H1 (cell line): ENCODE results near the gene GCM1. TPM values are rescaled to one million over a fixed set of nuclear protein-coding genes. Genes with fewer than 3 reads are reported as not detected.

Source experiments
- CBX5 ChIP-seq: fragments of 300-800, 300-1000 bp; sonication (generic); IDR thresholded peaks from 2 replicates; pipeline ENCODE4 v1.7.1; 2016; ENCODE audit warnings: antibody characterized with exemption, low read length, low read depth
- EGR1 ChIP-seq: IDR thresholded peaks from 2 replicates; pipeline ENCODE4 v1.6.1; 2011; ENCODE audit warnings: low read depth, low read length, borderline replicate concordance
- EP300 ChIP-seq, 2 experiments: IDR thresholded peaks; 1 replicate in 1 of 2; 2 replicates in 1 of 2; pipeline ENCODE4 v1.6.1; 2011 to 2012; ENCODE audit warnings: low read depth in 2 of 2, low read length in 2 of 2, mild to moderate bottlenecking in 2 of 2, borderline replicate concordance in 1 of 2, inconsistent platforms in 1 of 2, moderate library complexity in 1 of 2
- JUN ChIP-seq: IDR thresholded peaks from 2 replicates; pipeline ENCODE4 v1.6.1; 2011; ENCODE audit warnings: low read depth, mild to moderate bottlenecking, improper control_type of control experiment, low read length
- NANOG ChIP-seq: IDR thresholded peaks from 2 replicates; pipeline ENCODE4 v1.6.1; 2011; ENCODE audit warnings: low read length, low read depth, mild to moderate bottlenecking, inconsistent platforms; ENCODE audit not compliant: insufficient read depth, poor library complexity, severe bottlenecking
- RAD21 ChIP-seq, 2 experiments: IDR thresholded peaks in 1 of 2; conservative IDR thresholded peaks in 1 of 2; 2 replicates each; pipeline ENCODE4 v1.6.1; 2011; ENCODE audit warnings: low read depth in 2 of 2, low read length in 2 of 2, improper control_type of control experiment in 1 of 2, inconsistent platforms in 1 of 2, mild to moderate bottlenecking in 1 of 2, moderate library complexity in 1 of 2
- SAP30 ChIP-seq: fragments of 300-600 bp; sonication (generic); IDR thresholded peaks from 2 replicates; pipeline ENCODE4 v1.7.1; 2012; ENCODE audit warnings: low read length, moderate library complexity, mild to moderate bottlenecking, inconsistent platforms; ENCODE audit not compliant: insufficient read depth, insufficient replicate concordance
- SIX5 ChIP-seq: IDR thresholded peaks from 2 replicates; pipeline ENCODE4 v1.6.1; 2011; ENCODE audit warnings: mild to moderate bottlenecking, low read depth, low read length
- SP2 ChIP-seq: IDR thresholded peaks from 2 replicates; pipeline ENCODE4 v1.6.1; 2012; ENCODE audit warnings: mild to moderate bottlenecking, low read length, inconsistent platforms
- polyA plus RNA-seq, 7 experiments: library from polyadenylated mRNA; depleted of rRNA in 3 of 7; stranded (reverse) in 5 of 7; unstranded in 2 of 7; fragments of >200 nt in 5 of 7; fragments of 200-250 nt in 2 of 7; gene quantifications; 1 replicate in 5 of 7; 2 replicates in 1 of 7; 4 replicates in 1 of 7; pipeline versions ENCODE4 v1.2.1 to v1.2.3, GENCODE V29; 2011 to 2013; ENCODE audit warnings: missing spikeins in 2 of 7, mixed read lengths in 2 of 7
- total RNA-seq: library from RNA; stranded (reverse); fragmentation: NEBNext Ultra II Directional; extraction: Animal tissue kit (Norgen Biotek cat#: 25700); gene quantifications from 2 replicates; pipeline ENCODE4 v1.2.1, GENCODE V29; 2021

Gene GCM1
- total and polyA plus RNA-seq, 2 of the 8 experiments (the other 6 are each of a cell fraction or from before 2014, with no cell fraction given) = not detected

GRCh38 chr6:53165293-53165692 lies 16.7 kb upstream of the GCM1 start (continued):
- TF ChIP-seq RAD21 (IDR thresholded peaks at IDR 0.05 in 1 of 2, conservative IDR thresholded peaks at IDR 0.05 in 1 of 2; ENCODE audit: low read depth in 2 of 2, low read length in 2 of 2) (no peak), EGR1 (no peak), CBX5 (no peak), SP2 (no peak), JUN (no peak), EP300 (IDR thresholded peaks at IDR 0.05; ENCODE audit: borderline replicate concordance in 1 of 2, low read depth in 2 of 2, low read length in 2 of 2) (no peak), SIX5 (no peak), NANOG (no peak), SAP30 (no peak)
